ENCODE measurements around the gene RIOK3. TPM values are rescaled to one million over a fixed set of nuclear protein-coding genes. Genes with fewer than 3 reads are reported as not detected.

The RIOK3 gene
- total RNA-seq, 1 experiment from 2014 or later, result 35.8 TPM

GRCh38 chr18:23440131-23440530 lies 13.0 kb upstream of the RIOK3 start:
- ChIA-PET POLR2A (ENCODE audit: low non-redundant PET) (no interaction called here), CTCF (no interaction called here)
- H3K27ac ChIP-seq (ENCODE audit: low read depth, low read length, poor library complexity, severe bottlenecking), result no peak overlapping the region
- no peak overlapping the region for H3K4me3 ChIP-seq (ENCODE audit: low read depth, low read length, poor library complexity, severe bottlenecking)
- no peaks in the 10 kb centered on the region for H3K27me3 ChIP-seq (replicated peaks; ENCODE audit: insufficient read depth, low read depth, low read length, poor library complexity)
- TF ChIP-seq CTCF (conservative IDR thresholded peaks at IDR 0.05; ENCODE audit: low read depth, low read length) (no peak), EZH2 (IDR thresholded peaks at IDR 0.05; ENCODE audit: borderline replicate concordance, low read depth, low read length, poor library complexity, severe bottlenecking) (no peak)
- DNase-seq (ENCODE audit: low spot score), result no peak
- intact Hi-C loops (cut with micrococcal nuclease; ENCODE audit: unreplicated experiment), result no loop called here
- no TSS peak for BruUV-seq (replicated peaks)
- no peaks in the 10 kb centered on the region for H3K9me3 ChIP-seq (ENCODE audit: low read depth, low read length, poor library complexity, severe bottlenecking)
- H3K36me3 ChIP-seq (ENCODE audit: insufficient read depth, low read length, poor library complexity, severe bottlenecking), result no peaks in the 10 kb centered on the region
- peaks cover 6% of the 10 kb centered on the region for H3K4me1 ChIP-seq (ENCODE audit: insufficient read depth, low read length, poor library complexity, severe bottlenecking)

GRCh38 chr18:23442958-23443357 lies 10.1 kb upstream of the RIOK3 start:
- POLR2A ChIA-PET (ENCODE audit: low non-redundant PET), result no interaction called here
- Histone ChIP-seq H3K4me1 (ENCODE audit: insufficient read depth, low read length, poor library complexity, severe bottlenecking) (no peaks in the 10 kb centered on the region), H3K27ac (ENCODE audit: low read depth, low read length, poor library complexity, severe bottlenecking) (no peak overlapping the region), H3K9me3 (ENCODE audit: low read depth, low read length, poor library complexity, severe bottlenecking) (no peaks in the 10 kb centered on the region), H3K27me3 (replicated peaks; ENCODE audit: insufficient read depth, low read depth, low read length, poor library complexity) (no peaks in the 10 kb centered on the region), H3K4me3 (ENCODE audit: low read depth, low read length, poor library complexity, severe bottlenecking) (no peak overlapping the region), H3K36me3 (ENCODE audit: insufficient read depth, low read length, poor library complexity, severe bottlenecking) (no peaks in the 10 kb centered on the region)
- no peak for TF ChIP-seq EZH2 (IDR thresholded peaks at IDR 0.05; ENCODE audit: borderline replicate concordance, low read depth, low read length, poor library complexity, severe bottlenecking)
- DNase-seq (ENCODE audit: low spot score), result no peak
- intact Hi-C loops (cut with micrococcal nuclease; ENCODE audit: unreplicated experiment), result no loop called here
- CTCF ChIA-PET, result no interaction called here
- no TSS peak for BruUV-seq (replicated peaks)

GRCh38 chr18:23448291-23448690 lies 4.8 kb upstream of the RIOK3 start:
- Histone ChIP-seq H3K4me3 (ENCODE audit: low read depth, low read length, poor library complexity, severe bottlenecking) (no peak overlapping the region), H3K27ac (ENCODE audit: low read depth, low read length, poor library complexity, severe bottlenecking) (no peak overlapping the region), H3K4me1 (ENCODE audit: insufficient read depth, low read length, poor library complexity, severe bottlenecking) (no peaks in the 10 kb centered on the region), H3K36me3 (ENCODE audit: insufficient read depth, low read length, poor library complexity, severe bottlenecking) (no peaks in the 10 kb centered on the region), H3K27me3 (replicated peaks; ENCODE audit: insufficient read depth, low read depth, low read length, poor library complexity) (no peaks in the 10 kb centered on the region), H3K9me3 (ENCODE audit: low read depth, low read length, poor library complexity, severe bottlenecking) (no peaks in the 10 kb centered on the region)
- ChIA-PET POLR2A (ENCODE audit: low non-redundant PET) (no interaction called here), CTCF (no interaction called here)
- TF ChIP-seq EZH2 (IDR thresholded peaks at IDR 0.05; ENCODE audit: borderline replicate concordance, low read depth, low read length, poor library complexity, severe bottlenecking) (no peak), CTCF (conservative IDR thresholded peaks at IDR 0.05; ENCODE audit: low read depth, low read length) (no peak)
- BruUV-seq (replicated peaks), result no TSS peak
- intact Hi-C loops (cut with micrococcal nuclease; ENCODE audit: unreplicated experiment), result no loop called here
- no peak for DNase-seq (ENCODE audit: low spot score)

DNA sequence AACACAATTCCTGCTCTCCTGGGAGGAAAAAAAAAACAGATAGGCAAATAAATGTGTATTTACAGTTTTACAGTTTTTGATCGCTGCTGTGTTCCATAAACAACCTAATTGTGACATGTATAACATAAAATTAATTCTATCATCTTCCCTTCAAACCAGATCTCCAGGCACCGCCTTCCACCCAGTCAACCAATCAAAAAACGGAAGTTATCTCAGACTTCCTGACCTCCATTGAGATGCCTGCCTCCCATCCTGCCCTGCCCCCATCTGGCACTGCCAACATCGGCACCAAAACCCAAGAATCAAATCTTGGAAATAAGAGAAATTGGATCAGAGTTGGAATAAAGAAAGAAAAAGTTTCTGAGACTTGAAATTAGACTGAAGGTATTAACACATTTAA lies 3.1 kb upstream of the RIOK3 start:
- no peak for DNase-seq (ENCODE audit: low spot score)
- CTCF ChIA-PET, result interaction anchor here (0.6 kb wide), 1 partner anchor 314 kb away, joined by 7 read pairs; no protein-coding TSS in a partner anchor
- BruUV-seq (replicated peaks), result no TSS peak
- intact Hi-C loops (cut with micrococcal nuclease; ENCODE audit: unreplicated experiment), result no loop called here
- TF ChIP-seq CTCF (conservative IDR thresholded peaks at IDR 0.05; ENCODE audit: low read depth, low read length) (no peak), EZH2 (IDR thresholded peaks at IDR 0.05; ENCODE audit: borderline replicate concordance, low read depth, low read length, poor library complexity, severe bottlenecking) (no peak)
- H3K4me1 ChIP-seq (ENCODE audit: insufficient read depth, low read length, poor library complexity, severe bottlenecking), result peaks cover 5% of the 10 kb centered on the region
- POLR2A ChIA-PET (ENCODE audit: low non-redundant PET), result no interaction called here
- no peaks in the 10 kb centered on the region for H3K9me3 ChIP-seq (ENCODE audit: low read depth, low read length, poor library complexity, severe bottlenecking)
- H3K4me3 ChIP-seq (ENCODE audit: low read depth, low read length, poor library complexity, severe bottlenecking), result no peak overlapping the region
- H3K36me3 ChIP-seq (ENCODE audit: insufficient read depth, low read length, poor library complexity, severe bottlenecking), result no peaks in the 10 kb centered on the region
- no peaks in the 10 kb centered on the region for H3K27me3 ChIP-seq (replicated peaks; ENCODE audit: insufficient read depth, low read depth, low read length, poor library complexity)
- no peak overlapping the region for H3K27ac ChIP-seq (ENCODE audit: low read depth, low read length, poor library complexity, severe bottlenecking)

All from A673 (cell line).